ENCODE data around the gene ARHGEF12. TPM values are rescaled to one million over a fixed set of nuclear protein-coding genes. Genes with fewer than 3 reads are reported as not detected.

ARHGEF12 gene
- total RNA-seq, 1 experiment from 2014 or later = 41.0 TPM

DNA sequence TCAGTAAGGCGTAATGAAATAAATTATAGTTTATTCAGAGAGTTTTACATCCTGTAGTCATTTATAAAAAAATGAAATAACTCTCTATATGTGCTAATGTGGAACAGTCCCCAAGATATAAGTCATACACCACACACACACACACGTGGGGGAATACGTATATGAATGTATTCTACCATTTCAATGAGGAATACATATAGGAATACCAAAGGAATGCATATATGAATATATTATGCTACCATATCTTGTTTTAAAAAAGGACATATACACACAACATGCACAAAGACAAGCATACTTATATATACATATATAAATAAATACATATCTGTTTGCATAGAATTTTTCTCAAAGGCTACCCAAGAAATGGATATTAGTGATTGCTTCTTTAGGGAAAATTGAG is 135.8 kb downstream of the ARHGEF12 start:
- intact Hi-C loops (cut with micrococcal nuclease) = no loop called here
- no TSS peak for BruUV-seq (replicated peaks)
- H3K9me3 ChIP-seq (ENCODE audit: low read length) = no peaks in the 10 kb centered on the region

GRCh38 chr11:120473503-120473902 is 137.3 kb downstream of the ARHGEF12 start:
- Histone ChIP-seq H4K20me1 (ENCODE audit: low read length) (no peaks in the 10 kb centered on the region), H3K4me2 (ENCODE audit: low read length) (no peak overlapping the region), H3K4me1 (ENCODE audit: insufficient read depth, low read length) (no peaks in the 10 kb centered on the region), H3K27ac (ENCODE audit: low read length) (no peak overlapping the region), H3K9me3 (ENCODE audit: low read length) (no peaks in the 10 kb centered on the region), H3K4me3 (ENCODE audit: low read length) (no peak overlapping the region), H3K36me3 (ENCODE audit: low read depth, low read length) (peaks cover 18% of the 10 kb centered on the region), H3K27me3 (ENCODE audit: low read length) (no peaks in the 10 kb centered on the region), H3K9me2 (replicated peaks; ENCODE audit: low read length) (no peaks in the 10 kb centered on the region), H2AFZ (ENCODE audit: low read length) (no peak overlapping the region), H3K9ac (ENCODE audit: low read length) (no peak overlapping the region), H3F3A (ENCODE audit: low read length, unreplicated experiment) (no peaks in the 10 kb centered on the region), H3K79me2 (ENCODE audit: low read length) (no peaks in the 10 kb centered on the region)
- no peak for DNase-seq
- ChIA-PET POLR2A (ENCODE audit: unreplicated experiment) (no interaction called here), CTCF (no interaction called here)
- no peak for ATAC-seq
- BruUV-seq (replicated peaks) = no TSS peak
- TF ChIP-seq, protein P1, sequence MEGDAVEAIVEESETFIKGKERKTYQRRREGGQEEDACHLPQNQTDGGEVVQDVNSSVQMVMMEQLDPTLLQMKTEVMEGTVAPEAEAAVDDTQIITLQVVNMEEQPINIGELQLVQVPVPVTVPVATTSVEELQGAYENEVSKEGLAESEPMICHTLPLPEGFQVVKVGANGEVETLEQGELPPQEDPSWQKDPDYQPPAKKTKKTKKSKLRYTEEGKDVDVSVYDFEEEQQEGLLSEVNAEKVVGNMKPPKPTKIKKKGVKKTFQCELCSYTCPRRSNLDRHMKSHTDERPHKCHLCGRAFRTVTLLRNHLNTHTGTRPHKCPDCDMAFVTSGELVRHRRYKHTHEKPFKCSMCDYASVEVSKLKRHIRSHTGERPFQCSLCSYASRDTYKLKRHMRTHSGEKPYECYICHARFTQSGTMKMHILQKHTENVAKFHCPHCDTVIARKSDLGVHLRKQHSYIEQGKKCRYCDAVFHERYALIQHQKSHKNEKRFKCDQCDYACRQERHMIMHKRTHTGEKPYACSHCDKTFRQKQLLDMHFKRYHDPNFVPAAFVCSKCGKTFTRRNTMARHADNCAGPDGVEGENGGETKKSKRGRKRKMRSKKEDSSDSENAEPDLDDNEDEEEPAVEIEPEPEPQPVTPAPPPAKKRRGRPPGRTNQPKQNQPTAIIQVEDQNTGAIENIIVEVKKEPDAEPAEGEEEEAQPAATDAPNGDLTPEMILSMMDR (conservative IDR thresholded peaks at IDR 0.05; ENCODE audit: low read depth, low read length) = no peak
- intact Hi-C loops (cut with micrococcal nuclease) = no loop called here

More for the DNA sequence above, 135.8 kb downstream of the ARHGEF12 start:
- H3K4me3 ChIP-seq (ENCODE audit: low read length) = no peak overlapping the region
- H4K20me1 ChIP-seq (ENCODE audit: low read length) = no peaks in the 10 kb centered on the region
- CTCF ChIA-PET = no interaction called here
- no peak overlapping the region for H3K9ac ChIP-seq (ENCODE audit: low read length)
- no peak for TF ChIP-seq EZH2phosphoT487 (IDR thresholded peaks at IDR 0.05; ENCODE audit: borderline replicate concordance, low read length)
- no peak for TF ChIP-seq EZH2 (IDR thresholded peaks at IDR 0.05; ENCODE audit: low read length, unreplicated experiment)
- TF ChIP-seq, protein P1 (conservative IDR thresholded peaks at IDR 0.05; ENCODE audit: low read depth, low read length) = no peak
- H3F3A ChIP-seq (ENCODE audit: low read length, unreplicated experiment) = peaks cover 2% of the 10 kb centered on the region
- POLR2A ChIA-PET (ENCODE audit: unreplicated experiment) = interaction anchor here (0.6 kb wide), 1 partner anchor 1472 kb away, joined by 4 read pairs; no protein-coding TSS in a partner anchor
- no peaks in the 10 kb centered on the region for H3K27me3 ChIP-seq (ENCODE audit: low read length)
- H3K4me1 ChIP-seq (ENCODE audit: insufficient read depth, low read length) = peaks cover 5% of the 10 kb centered on the region
- no peaks in the 10 kb centered on the region for H3K9me2 ChIP-seq (replicated peaks; ENCODE audit: low read length)
- no peak for ATAC-seq
- DNase-seq = no peak
- H2AFZ ChIP-seq (ENCODE audit: low read length) = no peak overlapping the region
- H3K79me2 ChIP-seq (ENCODE audit: low read length) = no peaks in the 10 kb centered on the region
- peaks cover 25% of the 10 kb centered on the region for H3K36me3 ChIP-seq (ENCODE audit: low read depth, low read length)
- H3K4me2 ChIP-seq (ENCODE audit: low read length) = no peak overlapping the region
- H3K27ac ChIP-seq (ENCODE audit: low read length) = no peak overlapping the region

DNA sequence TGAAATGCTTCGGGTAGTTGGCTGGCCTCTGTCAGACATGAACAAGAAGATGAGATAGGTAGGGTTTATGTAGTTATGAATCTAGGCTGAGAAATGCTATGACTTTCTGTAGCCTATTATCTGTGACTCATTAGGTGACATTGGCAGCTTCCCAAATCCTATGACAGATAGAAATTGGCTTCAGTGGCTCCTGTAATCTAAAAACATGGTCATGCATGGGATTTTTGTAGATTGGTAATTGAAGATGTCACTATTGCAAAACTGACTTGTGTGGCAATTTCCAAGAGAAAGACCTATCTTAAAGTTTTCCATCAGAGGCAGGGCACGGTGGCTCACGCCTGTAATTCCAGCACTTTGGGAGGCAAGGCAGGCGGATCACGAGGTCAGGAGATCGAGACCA is 145.9 kb downstream of the ARHGEF12 start:
- ChIA-PET POLR2A (ENCODE audit: unreplicated experiment) (no interaction called here), CTCF (no interaction called here)
- no peak overlapping the region for H2AFZ ChIP-seq (ENCODE audit: low read length)
- no peaks in the 10 kb centered on the region for H3K79me2 ChIP-seq (ENCODE audit: low read length)
- H3K4me1 ChIP-seq (ENCODE audit: insufficient read depth, low read length) = no peaks in the 10 kb centered on the region
- H4K20me1 ChIP-seq (ENCODE audit: low read length) = no peaks in the 10 kb centered on the region
- no peak overlapping the region for H3K4me3 ChIP-seq (ENCODE audit: low read length)
- H3F3A ChIP-seq (ENCODE audit: low read length, unreplicated experiment) = no peaks in the 10 kb centered on the region
- H3K27ac ChIP-seq (ENCODE audit: low read length) = no peak overlapping the region
- BruUV-seq (replicated peaks) = no TSS peak
- no peak overlapping the region for H3K9ac ChIP-seq (ENCODE audit: low read length)
- peaks cover 13% of the 10 kb centered on the region for H3K36me3 ChIP-seq (ENCODE audit: low read depth, low read length)
- TF ChIP-seq EZH2phosphoT487 (IDR thresholded peaks at IDR 0.05; ENCODE audit: borderline replicate concordance, low read length) (no peak), EZH2 (IDR thresholded peaks at IDR 0.05; ENCODE audit: low read length, unreplicated experiment) (no peak)
- TF ChIP-seq, protein P1 (conservative IDR thresholded peaks at IDR 0.05; ENCODE audit: low read depth, low read length) = no peak
- DNase-seq (peak; percentile 65), ATAC-seq (peak; percentile 48; the same call in 1 of the 2 replicates)
- intact Hi-C loops (cut with micrococcal nuclease) = loop anchor here (5.0 kb wide), 1 partner anchor 145 kb away; the partner anchor contains the start of gene ARHGEF12
- H3K4me2 ChIP-seq (ENCODE audit: low read length) = no peak overlapping the region
- H3K27me3 ChIP-seq (ENCODE audit: low read length) = no peaks in the 10 kb centered on the region
- no peaks in the 10 kb centered on the region for H3K9me3 ChIP-seq (ENCODE audit: low read length)
- H3K9me2 ChIP-seq (replicated peaks; ENCODE audit: low read length) = no peaks in the 10 kb centered on the region
